ENCODE data around the gene NEFH. TPM values are rescaled to one million over a fixed set of nuclear protein-coding genes. Genes with fewer than 3 reads are reported as not detected.

The NEFH gene
- total and polyA plus RNA-seq, 2 donors (not counting 3 experiments of a cell fraction or from before 2014, with no cell fraction given): 0.09 to 0.59 TPM

GRCh38 chr22:29531419-29531818 lies 51.4 kb downstream of the NEFH start:
- BruUV-seq (replicated peaks): no TSS peak
- dilution Hi-C loops (cut with MboI; ENCODE audit: extremely low pct_ligation_motif_present, low sequenced_read_pairs): no loop called here
- no peaks in the 10 kb centered on the region for H4K20me1 ChIP-seq (replicated peaks; ENCODE audit: control insufficient read depth, extremely low read depth, insufficient read depth, low read length)
- H3K36me3 ChIP-seq (ENCODE audit: control insufficient read depth in 2 of 2, extremely low read depth in 1 of 2, insufficient read depth in 2 of 2, low read length in 2 of 2): peaks cover 14 to 30% of the 10 kb centered on the region in 2 experiments
- no peaks in the 10 kb centered on the region for H3K27me3 ChIP-seq (ENCODE audit: control insufficient read depth in 2 of 2, insufficient read depth in 2 of 2, low read length in 2 of 2)
- DNase-seq (ENCODE audit: low read depth, low spot score): no peak
- H3K4me2 ChIP-seq (ENCODE audit: insufficient read depth, low read length): no peak overlapping the region
- H3K9ac ChIP-seq (replicated peaks; ENCODE audit: extremely low read depth, insufficient read depth, low read length): no peak overlapping the region
- no peak overlapping the region for H2AFZ ChIP-seq (ENCODE audit: low read depth, low read length)
- intact Hi-C loops (cut with micrococcal nuclease): no loop called here
- CTCF ChIA-PET: no interaction called here
- no peaks in the 10 kb centered on the region for H3K4me1 ChIP-seq (ENCODE audit: control insufficient read depth, extremely low read depth, insufficient read depth, low read length)
- POLR2A ChIA-PET: no interaction called here
- H3K9me1 ChIP-seq (replicated peaks; ENCODE audit: control insufficient read depth, extremely low read depth, insufficient read depth, low read length): no peaks in the 10 kb centered on the region
- TF ChIP-seq, protein P1, sequence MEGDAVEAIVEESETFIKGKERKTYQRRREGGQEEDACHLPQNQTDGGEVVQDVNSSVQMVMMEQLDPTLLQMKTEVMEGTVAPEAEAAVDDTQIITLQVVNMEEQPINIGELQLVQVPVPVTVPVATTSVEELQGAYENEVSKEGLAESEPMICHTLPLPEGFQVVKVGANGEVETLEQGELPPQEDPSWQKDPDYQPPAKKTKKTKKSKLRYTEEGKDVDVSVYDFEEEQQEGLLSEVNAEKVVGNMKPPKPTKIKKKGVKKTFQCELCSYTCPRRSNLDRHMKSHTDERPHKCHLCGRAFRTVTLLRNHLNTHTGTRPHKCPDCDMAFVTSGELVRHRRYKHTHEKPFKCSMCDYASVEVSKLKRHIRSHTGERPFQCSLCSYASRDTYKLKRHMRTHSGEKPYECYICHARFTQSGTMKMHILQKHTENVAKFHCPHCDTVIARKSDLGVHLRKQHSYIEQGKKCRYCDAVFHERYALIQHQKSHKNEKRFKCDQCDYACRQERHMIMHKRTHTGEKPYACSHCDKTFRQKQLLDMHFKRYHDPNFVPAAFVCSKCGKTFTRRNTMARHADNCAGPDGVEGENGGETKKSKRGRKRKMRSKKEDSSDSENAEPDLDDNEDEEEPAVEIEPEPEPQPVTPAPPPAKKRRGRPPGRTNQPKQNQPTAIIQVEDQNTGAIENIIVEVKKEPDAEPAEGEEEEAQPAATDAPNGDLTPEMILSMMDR (IDR thresholded peaks at IDR 0.05; ENCODE audit: extremely low read depth in 1 of 2, insufficient read depth in 1 of 2, low read depth in 1 of 2, low read length in 2 of 2): no peak
- no peak for TF ChIP-seq POLR2AphosphoS5 (IDR thresholded peaks at IDR 0.05; ENCODE audit: insufficient read depth, low read depth, low read length)
- no peak for TF ChIP-seq POLR2A (IDR thresholded peaks at IDR 0.05; ENCODE audit: low read depth, low read length)
- TF ChIP-seq MYC (IDR thresholded peaks at IDR 0.05; ENCODE audit: low read depth, low read length): no peak
- TF ChIP-seq, protein P2, sequence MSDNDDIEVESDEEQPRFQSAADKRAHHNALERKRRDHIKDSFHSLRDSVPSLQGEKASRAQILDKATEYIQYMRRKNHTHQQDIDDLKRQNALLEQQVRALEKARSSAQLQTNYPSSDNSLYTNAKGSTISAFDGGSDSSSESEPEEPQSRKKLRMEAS (IDR thresholded peaks at IDR 0.05; ENCODE audit: insufficient read depth, insufficient read length): no peak
- TF ChIP-seq FOS (IDR thresholded peaks at IDR 0.05; ENCODE audit: borderline replicate concordance, insufficient read depth, low read length): no peak
- TF ChIP-seq GATA2 (IDR thresholded peaks at IDR 0.05; ENCODE audit: insufficient read depth, insufficient read length, low read depth, low read length): no peak
- TF ChIP-seq EZH2 (IDR thresholded peaks at IDR 0.05; ENCODE audit: borderline replicate concordance, low read depth, low read length, severe bottlenecking): no peak
- no peak for TF ChIP-seq JUN (IDR thresholded peaks at IDR 0.05; ENCODE audit: borderline replicate concordance, insufficient read depth, insufficient read length, low read depth)
- H3K27ac ChIP-seq (ENCODE audit: insufficient read depth, low read depth, low read length): no peak overlapping the region
- no peak for FAIRE-seq
- no peaks in the 10 kb centered on the region for H3K79me2 ChIP-seq (ENCODE audit: control insufficient read depth, insufficient read depth, low read length)
- no peaks in the 10 kb centered on the region for H3K9me3 ChIP-seq (replicated peaks; ENCODE audit: control insufficient read depth, insufficient read depth, low read length)
- H3K4me3 ChIP-seq (replicated peaks in 1 of 3; ENCODE audit: insufficient read depth in 1 of 3, low read depth in 1 of 3, low read length in 3 of 3): no peak overlapping the region
